ENCODE data around the gene TMEM106C.

GRCh38 chr12:47965581-47965980 lies 2.2 kb downstream of the TMEM106C start:
- no peak for TF ChIP-seq SIN3A (IDR thresholded peaks at IDR 0.05; ENCODE audit: borderline replicate concordance, insufficient read depth, low read length)
- TF ChIP-seq POLR2AphosphoS5 (IDR thresholded peaks at IDR 0.05; ENCODE audit: low read depth, low read length) = no peak
- TF ChIP-seq REST (IDR thresholded peaks at IDR 0.05; ENCODE audit: insufficient read depth in 1 of 2, low read depth in 2 of 2, low read length in 2 of 2) = no peak
- TF ChIP-seq FOXP2 (optimal IDR thresholded peaks at IDR 0.05; ENCODE audit: borderline replicate concordance, extremely low read depth, extremely low read length, insufficient read depth) = no peak
- TF ChIP-seq TAF1 (IDR thresholded peaks at IDR 0.05; ENCODE audit: borderline replicate concordance, insufficient read depth, low read length) = no peak

Measured in PFSK-1 (cell line).